PC-3 (cell line): Measurements from ENCODE around the gene SFMBT1. TPM values are rescaled to one million over a fixed set of nuclear protein-coding genes. Genes with fewer than 3 reads are reported as not detected.

Source experiments
- ATAC-seq: fragments of 200-7000 bp; cut with Tn5 transposase; 2 replicates; pipeline ENCODE4 v1.9.1; 2020; ENCODE audit warnings: mild to moderate bottlenecking, moderate library complexity
- BruUV-seq: library from RNA; stranded (reverse); fragments of 400-500 nt; replicated peaks from 2 replicates; lab custom pipeline; 2021; lab: Mats Ljungman, UMichigan
- CTCF ChIA-PET: fragments of 300-600 bp; sonication (Branson Sonifier 250); formaldehyde crosslinking; loops from one replicate; lab custom pipeline; 2022; ENCODE audit warnings: antibody characterized with exemption; lab: Charles Lee
- POLR2A ChIA-PET: fragments of 300-600 bp; sonication (Branson Sonifier 250); formaldehyde crosslinking; loops from one replicate; lab custom pipeline; 2022; ENCODE audit warnings: antibody characterized with exemption; ENCODE audit not compliant: unreplicated experiment; lab: Charles Lee
- DNase-seq: peaks from one replicate; pipeline ENCODE4 v3.0.0-alpha.2; 2015
- H2AFZ ChIP-seq: fragments of 300-600 bp; sonication (generic); 2 replicates; pipeline ENCODE4 v1.6.0; 2016; ENCODE audit warnings: antibody characterized with exemption, low read length
- H3F3A ChIP-seq: fragments of 300-600 bp; sonication (generic); one replicate; pipeline ENCODE4 v1.6.0; 2017; ENCODE audit warnings: antibody characterized with exemption, low read length, control low read depth, mild to moderate bottlenecking; ENCODE audit not compliant: unreplicated experiment
- H3K27ac ChIP-seq: fragments of 300-600 bp; sonication (generic); 2 replicates; pipeline ENCODE4 v1.5.1; 2016; ENCODE audit warnings: mild to moderate bottlenecking, low read length
- H3K27me3 ChIP-seq: fragments of 300-600 bp; sonication (generic); 2 replicates; pipeline ENCODE4 v1.6.1; 2016; ENCODE audit warnings: low read length, mixed read lengths
- H3K36me3 ChIP-seq: fragments of 300-600 bp; sonication (generic); 2 replicates; pipeline ENCODE4 v1.6.1; 2016; ENCODE audit warnings: low read depth, mixed run types, low read length, mixed read lengths
- H3K4me1 ChIP-seq: fragments of 300-600 bp; sonication (generic); 2 replicates; pipeline ENCODE4 v1.5.1; 2016; ENCODE audit warnings: low read length; ENCODE audit not compliant: insufficient read depth
- H3K4me2 ChIP-seq: fragments of 300-600 bp; sonication (generic); 2 replicates; pipeline ENCODE4 v1.6.0; 2016; ENCODE audit warnings: low read length
- H3K4me3 ChIP-seq: fragments of 300-600 bp; sonication (generic); 2 replicates; pipeline ENCODE4 v1.5.1; 2016; ENCODE audit warnings: mild to moderate bottlenecking, low read length, mixed read lengths
- H3K79me2 ChIP-seq: fragments of 300-600 bp; sonication (generic); 2 replicates; pipeline ENCODE4 v1.6.1; 2017; ENCODE audit warnings: low read length, mixed read lengths
- H3K9ac ChIP-seq: fragments of 300-600 bp; sonication (generic); 2 replicates; pipeline ENCODE4 v1.6.0; 2016; ENCODE audit warnings: mild to moderate bottlenecking, low read length
- H3K9me2 ChIP-seq: fragments of 300-600 bp; sonication (generic); replicated peaks from 2 replicates; pipeline ENCODE4 v1.6.1; 2016; ENCODE audit warnings: mixed run types, low read length, mixed read lengths
- H3K9me3 ChIP-seq: fragments of 300-600 bp; sonication (generic); 2 replicates; pipeline ENCODE4 v1.6.1; 2016; ENCODE audit warnings: low read length, mixed read lengths
- H4K20me1 ChIP-seq: fragments of 300-600 bp; sonication (generic); 2 replicates; pipeline ENCODE4 v1.6.1; 2016; ENCODE audit warnings: low read length, mixed read lengths
- EZH2 ChIP-seq: fragments of 300-600 bp; sonication (generic); IDR thresholded peaks from one replicate; pipeline ENCODE4 v1.6.1; 2017; ENCODE audit warnings: antibody characterized with exemption, mild to moderate bottlenecking, low read length; ENCODE audit not compliant: unreplicated experiment
- EZH2phosphoT487 ChIP-seq: fragments of 300-600 bp; sonication (generic); IDR thresholded peaks from 2 replicates; pipeline ENCODE4 v1.6.1; 2018; ENCODE audit warnings: mild to moderate bottlenecking, antibody characterized with exemption, low read length, borderline replicate concordance
- intact Hi-C: fragments of 100-400 bp; cut with micrococcal nuclease; formaldehyde crosslinking; loops from 2 replicates; pipeline ENCODE4 v1.9.0; 2023
- total RNA-seq: library from RNA; depleted of rRNA; stranded (reverse); fragments of >200 nt; gene quantifications from 2 replicates; pipeline ENCODE4 v1.2.3, GENCODE V29; 2014
- TF ChIP-seq, protein P1 (sequence below): fragments of 300-600 bp; sonication (generic); conservative IDR thresholded peaks from 2 replicates; pipeline ENCODE4 v1.5.1; 2017; ENCODE audit warnings: antibody characterized with exemption, low read depth, mild to moderate bottlenecking, low read length

SFMBT1 gene
- total RNA-seq, 1 experiment from 2014 or later = 10.8 TPM

- H3K79me2 ChIP-seq = no peaks in the 10 kb centered on the region
- H3K36me3 ChIP-seq = no peaks in the 10 kb centered on the region
- BruUV-seq = no TSS peak
- no peak overlapping the region for H3K4me3 ChIP-seq
- CTCF ChIA-PET = no interaction called here
- no peak overlapping the region for H3K4me2 ChIP-seq
- no peaks in the 10 kb centered on the region for H3K9me3 ChIP-seq
- no peaks in the 10 kb centered on the region for H3F3A ChIP-seq
- ATAC-seq (no peak), DNase-seq (no peak)
- H3K27me3 ChIP-seq = no peaks in the 10 kb centered on the region
- H3K9me2 ChIP-seq = no peaks in the 10 kb centered on the region
- TF ChIP-seq EZH2phosphoT487 (no peak), EZH2 (no peak)
- TF ChIP-seq, protein P1, sequence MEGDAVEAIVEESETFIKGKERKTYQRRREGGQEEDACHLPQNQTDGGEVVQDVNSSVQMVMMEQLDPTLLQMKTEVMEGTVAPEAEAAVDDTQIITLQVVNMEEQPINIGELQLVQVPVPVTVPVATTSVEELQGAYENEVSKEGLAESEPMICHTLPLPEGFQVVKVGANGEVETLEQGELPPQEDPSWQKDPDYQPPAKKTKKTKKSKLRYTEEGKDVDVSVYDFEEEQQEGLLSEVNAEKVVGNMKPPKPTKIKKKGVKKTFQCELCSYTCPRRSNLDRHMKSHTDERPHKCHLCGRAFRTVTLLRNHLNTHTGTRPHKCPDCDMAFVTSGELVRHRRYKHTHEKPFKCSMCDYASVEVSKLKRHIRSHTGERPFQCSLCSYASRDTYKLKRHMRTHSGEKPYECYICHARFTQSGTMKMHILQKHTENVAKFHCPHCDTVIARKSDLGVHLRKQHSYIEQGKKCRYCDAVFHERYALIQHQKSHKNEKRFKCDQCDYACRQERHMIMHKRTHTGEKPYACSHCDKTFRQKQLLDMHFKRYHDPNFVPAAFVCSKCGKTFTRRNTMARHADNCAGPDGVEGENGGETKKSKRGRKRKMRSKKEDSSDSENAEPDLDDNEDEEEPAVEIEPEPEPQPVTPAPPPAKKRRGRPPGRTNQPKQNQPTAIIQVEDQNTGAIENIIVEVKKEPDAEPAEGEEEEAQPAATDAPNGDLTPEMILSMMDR = no peak
- H3K4me1 ChIP-seq = peaks cover 14% of the 10 kb centered on the region
- no peak overlapping the region for H3K9ac ChIP-seq
- H2AFZ ChIP-seq = no peak overlapping the region
- no peak overlapping the region for H3K27ac ChIP-seq
- POLR2A ChIA-PET = no interaction called here
- no peaks in the 10 kb centered on the region for H4K20me1 ChIP-seq
- intact Hi-C loops = loop anchor here (5.0 kb wide), 1 partner anchor 333 kb away; no protein-coding TSS in a partner anchor
Observed at GRCh38 chr3:53074761-53075742, 29.2 kb upstream of the SFMBT1 start.

DNA sequence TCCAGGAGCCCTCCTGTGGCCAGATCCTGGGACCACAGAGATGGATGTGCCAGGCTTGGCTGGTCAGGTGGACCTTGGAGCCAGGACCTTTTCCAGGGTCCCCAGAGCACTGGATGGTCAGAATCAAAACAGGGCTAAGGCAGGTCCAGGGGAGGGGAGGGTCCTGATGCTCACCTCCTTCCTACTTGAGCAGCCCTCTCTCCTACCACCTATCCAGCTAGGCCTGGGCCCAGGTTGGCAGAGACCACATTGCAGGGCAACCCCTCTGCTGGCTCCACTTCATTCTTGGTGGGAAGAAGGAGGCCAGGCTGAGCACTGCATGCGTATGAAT lies 28.5 kb upstream of the SFMBT1 start:
- Histone ChIP-seq H3K4me3 (no peak overlapping the region), H4K20me1 (no peaks in the 10 kb centered on the region), H3K4me1 (peaks cover 14% of the 10 kb centered on the region), H3K79me2 (no peaks in the 10 kb centered on the region), H3K27me3 (no peaks in the 10 kb centered on the region), H3K4me2 (no peak overlapping the region), H3K27ac (no peak overlapping the region), H2AFZ (no peak overlapping the region), H3K36me3 (no peaks in the 10 kb centered on the region), H3K9ac (no peak overlapping the region), H3F3A (no peaks in the 10 kb centered on the region), H3K9me3 (no peaks in the 10 kb centered on the region), H3K9me2 (no peaks in the 10 kb centered on the region)
- TF ChIP-seq EZH2phosphoT487 = no peak
- TF ChIP-seq, protein P1 = no peak
- TF ChIP-seq EZH2 = no peak
- DNase-seq (no peak), ATAC-seq (no peak)
- intact Hi-C loops = loop anchor here (5.0 kb wide), 1 partner anchor 332 kb away; no protein-coding TSS in a partner anchor
- ChIA-PET CTCF (no interaction called here), POLR2A (no interaction called here)
- BruUV-seq = no TSS peak
